Smooth muscle cell of bladder (primary cell): Measurements from ENCODE around the gene FCRL2. TPM values are rescaled to one million over a fixed set of nuclear protein-coding genes. Genes with fewer than 3 reads are reported as not detected.

Source experiments
- total RNA-seq: library from RNA; depleted of rRNA; stranded (reverse); fragments of >200 nt; gene quantifications from 2 replicates; pipeline ENCODE4 v1.2.3, GENCODE V29; 2014

The FCRL2 gene
- total RNA-seq, result not detected in 2 replicates

DNA sequence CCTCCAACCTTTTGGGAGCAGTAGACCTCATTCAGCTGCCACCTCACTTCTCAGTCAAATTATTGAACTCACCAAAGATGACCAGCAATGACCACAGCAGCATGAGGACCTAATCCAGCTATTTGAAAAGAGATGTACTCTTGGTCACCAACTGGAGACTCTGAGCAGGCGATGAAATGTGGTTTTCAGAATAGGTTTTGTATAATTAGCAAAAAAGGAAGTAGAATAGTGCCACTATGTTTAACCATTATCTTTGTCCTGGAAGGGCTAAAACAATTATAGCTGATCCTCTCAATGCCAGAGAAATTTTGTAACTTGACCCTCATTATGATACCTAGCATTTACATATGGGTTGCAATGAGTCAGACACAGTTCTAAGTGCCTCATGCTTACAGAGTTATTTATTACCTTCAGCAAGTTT is at the start of gene FCRL2:
Gene FCRL2 (minus strand): TSS at position 162 of the 421 bp plus-strand sequence. CDS start 59 bp downstream, at position 103.

GRCh38 chr1:157819896-157820295 is 43.0 kb upstream of the FCRL2 start, which contains the start of gene FCRL1:
TSS of gene FCRL1 (minus strand) at chr1:157820120. CDS start at chr1:157820037, 83 bp downstream.

DNA sequence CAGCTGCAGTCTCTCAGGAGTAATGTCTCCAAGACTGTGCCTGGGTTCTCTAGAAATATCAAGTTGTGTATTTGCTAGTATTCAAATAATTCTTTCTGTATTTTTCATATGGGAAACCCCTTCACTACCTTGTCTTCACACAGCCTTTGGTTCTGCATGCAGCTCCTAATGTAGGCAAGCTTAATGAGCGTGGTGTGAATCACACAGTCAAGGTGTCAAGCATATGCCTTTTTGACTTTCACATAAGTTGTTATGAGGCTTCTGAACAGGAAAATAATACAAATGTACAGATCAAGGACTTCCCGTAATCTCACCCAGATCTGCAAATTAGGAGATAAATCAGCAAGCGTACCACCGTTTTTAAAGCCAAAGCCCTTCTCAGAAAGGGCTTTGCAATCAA is 76.2 kb downstream of the FCRL2 start, which contains the start of gene FCRL3:
Gene FCRL3 (minus strand): TSS at position 38 of the 400 bp plus-strand sequence. CDS start 280 bp downstream, outside the sequence.

Other genes with a start within 250 kb of the FCRL2 start
- gene FCRL5, start 224.6 kb downstream of the FCRL2 start, total RNA-seq, result not detected in 2 replicates
- not detected in 2 replicates for gene FCRL4, start 179.0 kb downstream of the FCRL2 start, total RNA-seq
- not detected in 2 replicates for gene FCRL3, start 76.4 kb downstream of the FCRL2 start, total RNA-seq
- not detected in 2 replicates for gene FCRL1, start 43.0 kb upstream of the FCRL2 start, total RNA-seq
- gene CD5L, start 64.7 kb upstream of the FCRL2 start, total RNA-seq, result not detected in 2 replicates
- 95.4 and 131 TPM in 2 replicates for gene KIRREL1, start 216.5 kb upstream of the FCRL2 start, total RNA-seq